HG03064 (cell line): ENCODE data around the gene TTC7B.

ENCODE experiments used
- ATAC-seq: cut with Tn5 transposase; IDR thresholded peaks from one replicate; pipeline ENCODE4 v1.9.1; 2021; ENCODE audit warnings: low read depth; ENCODE audit not compliant: unreplicated experiment

TTC7B gene

GRCh38 chr14:90552465-90553297 is 263.5 kb downstream of the TTC7B start:
- ATAC-seq, result no peak

GRCh38 chr14:90551733-90552464 is 264.3 kb downstream of the TTC7B start:
- ATAC-seq, result no peak

DNA sequence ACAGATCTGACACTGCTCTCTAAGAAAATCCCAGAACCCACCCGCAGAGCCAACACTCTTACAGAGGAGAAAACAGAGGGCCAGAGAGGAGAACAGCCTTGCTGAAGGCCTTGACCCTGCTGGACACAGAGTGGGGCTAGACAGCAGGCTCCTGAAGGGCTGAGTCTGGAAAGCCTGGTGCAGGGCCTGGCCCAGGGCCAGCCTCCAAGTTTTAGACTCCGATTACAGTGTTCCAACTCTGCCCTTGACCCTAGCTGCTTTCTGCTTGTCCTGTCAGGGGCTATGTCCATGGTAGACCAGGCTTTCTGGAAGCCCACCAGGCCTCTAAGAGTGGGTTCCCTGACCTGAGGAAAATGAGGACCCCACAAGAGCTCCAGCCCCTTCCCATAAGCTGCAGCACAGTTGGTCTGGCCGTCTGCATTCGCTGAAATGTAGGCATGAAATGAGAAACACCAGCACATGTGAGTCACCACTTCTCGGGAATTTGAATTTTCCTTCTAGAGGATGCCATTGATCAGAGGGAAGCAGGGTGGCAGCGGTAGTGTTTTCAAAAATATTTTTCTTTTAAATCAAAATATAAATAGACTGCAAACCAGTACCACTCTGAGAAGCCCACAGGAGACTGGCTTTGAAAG is 265.0 kb downstream of the TTC7B start:
- no peak for ATAC-seq

DNA sequence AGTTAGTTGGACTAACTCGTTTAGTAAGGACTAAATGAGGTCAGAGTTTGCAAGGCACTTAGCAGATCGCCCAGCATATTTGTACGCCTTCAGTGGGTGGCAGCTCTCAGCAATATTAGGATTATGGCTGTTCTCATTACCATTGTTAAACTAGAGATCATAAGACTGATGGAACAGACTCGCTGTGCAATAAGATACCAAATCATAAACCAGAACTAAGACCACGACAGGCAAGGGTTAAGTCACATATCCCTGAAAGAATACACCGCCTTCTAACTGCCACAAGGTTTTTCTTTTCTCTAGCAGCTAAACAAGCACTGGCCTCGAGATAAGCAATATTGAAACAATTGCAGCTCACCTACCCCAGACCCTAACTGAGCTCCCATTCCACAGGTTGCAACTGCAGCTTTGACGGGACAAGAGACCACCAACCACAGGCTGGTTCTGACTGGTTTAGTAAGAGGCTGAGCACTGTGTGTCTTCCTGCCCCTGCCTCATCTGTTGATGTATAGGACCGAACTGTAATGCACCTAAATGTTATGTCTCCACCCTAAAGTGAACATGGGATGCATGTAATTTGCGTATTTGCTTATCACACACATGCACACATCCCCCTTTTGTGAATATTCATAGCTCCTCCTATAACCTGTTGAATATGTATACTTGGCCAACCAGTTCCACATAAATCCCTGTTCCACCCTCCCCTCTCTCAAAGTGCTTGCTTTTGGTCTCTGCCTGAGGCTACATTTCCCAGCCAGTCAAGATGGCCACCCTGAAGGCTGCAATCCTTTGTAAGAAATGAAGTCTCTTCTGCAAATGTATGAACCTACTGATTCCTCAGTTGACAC is 266.2 kb downstream of the TTC7B start:
- no peak for ATAC-seq

GRCh38 chr14:90548455-90548854 is 267.8 kb downstream of the TTC7B start:
- ATAC-seq, result no peak

GRCh38 chr14:90547968-90548367 is 268.3 kb downstream of the TTC7B start:
- no peak for ATAC-seq

- ATAC-seq, result no peak
Observed at GRCh38 chr14:90547250-90547649, 269.0 kb downstream of the TTC7B start.

DNA sequence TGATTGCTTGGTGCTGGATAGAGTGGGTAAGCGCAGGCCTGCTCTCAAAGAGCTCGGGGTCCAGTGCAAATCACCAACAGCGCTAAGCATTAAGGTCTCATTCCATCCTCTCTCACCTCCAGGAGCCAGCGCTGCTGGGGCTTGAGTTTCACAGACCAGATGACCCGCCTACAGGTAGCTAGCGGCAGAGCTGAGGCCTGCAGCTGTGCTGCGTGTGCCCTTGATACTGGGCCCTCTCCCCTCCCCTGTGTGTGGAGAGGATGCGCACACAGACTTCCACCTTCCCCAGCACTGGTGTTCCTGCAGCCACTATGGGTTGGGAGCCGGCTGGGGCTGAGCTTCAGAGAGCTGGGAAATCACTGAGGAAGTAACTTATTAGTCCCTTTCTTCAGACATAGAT is 269.5 kb downstream of the TTC7B start:
- ATAC-seq, result no peak

- ATAC-seq, result no peak
Observed at GRCh38 chr14:90545966-90546751, 270.1 kb downstream of the TTC7B start.

DNA sequence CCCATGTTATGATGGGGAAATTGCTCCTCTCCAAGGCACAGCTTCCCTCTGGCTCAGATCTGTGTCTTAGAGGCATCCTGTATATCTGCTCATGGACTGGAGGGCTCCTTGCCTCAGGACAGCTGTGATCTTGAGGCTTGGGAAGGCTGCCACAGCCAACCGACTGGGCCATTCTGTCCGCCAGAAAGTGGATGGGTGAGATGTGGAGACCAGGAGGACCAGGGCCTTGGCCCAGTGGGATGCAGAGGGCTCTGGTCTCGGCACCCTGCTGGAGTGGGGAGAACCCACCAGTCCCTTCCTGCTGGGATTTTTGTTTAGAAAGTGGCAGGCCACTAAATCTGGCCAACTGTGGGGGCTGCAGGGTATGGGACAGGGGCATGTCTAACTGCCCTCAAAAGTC is 270.8 kb downstream of the TTC7B start:
- no peak for ATAC-seq

DNA sequence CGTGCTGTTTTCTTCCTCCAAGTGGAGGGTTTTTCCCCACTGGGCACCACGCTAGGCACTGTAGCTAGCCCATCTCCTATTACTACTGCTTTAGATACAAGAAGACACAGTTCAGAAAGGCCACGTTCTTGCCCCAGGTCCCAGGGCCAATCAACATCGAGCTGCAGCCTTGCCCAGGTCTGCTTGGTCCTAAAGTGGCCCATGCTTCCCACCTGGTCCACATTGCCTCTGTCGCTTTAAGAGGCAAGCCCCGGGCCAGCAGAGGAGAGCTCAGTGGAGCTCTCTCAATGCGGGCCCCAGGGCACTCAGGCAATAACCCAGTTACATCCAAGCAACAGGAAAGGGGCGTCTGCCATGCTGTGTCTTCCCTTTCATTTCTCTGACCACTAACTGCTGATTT is 271.3 kb downstream of the TTC7B start:
- ATAC-seq, result no peak

DNA sequence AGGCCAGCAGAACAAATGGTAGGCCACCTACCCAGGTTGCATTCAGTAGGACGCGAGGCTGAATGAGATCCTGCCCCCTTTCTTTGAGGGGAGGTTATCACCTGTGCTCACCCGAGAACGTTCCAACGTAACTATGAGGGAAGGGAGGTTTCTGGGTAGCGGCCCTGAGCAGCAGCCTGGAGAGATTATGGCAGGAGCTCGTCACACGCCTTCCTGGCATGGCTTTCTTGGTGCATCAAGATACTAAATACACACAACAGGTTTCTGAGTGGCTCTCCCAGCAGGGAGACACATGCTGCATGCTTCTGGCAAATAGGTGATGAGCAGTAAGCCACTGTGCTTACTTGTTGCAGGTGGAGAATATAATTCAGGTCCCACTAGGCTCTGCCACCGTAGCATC is 271.7 kb downstream of the TTC7B start:
- ATAC-seq, result no peak

DNA sequence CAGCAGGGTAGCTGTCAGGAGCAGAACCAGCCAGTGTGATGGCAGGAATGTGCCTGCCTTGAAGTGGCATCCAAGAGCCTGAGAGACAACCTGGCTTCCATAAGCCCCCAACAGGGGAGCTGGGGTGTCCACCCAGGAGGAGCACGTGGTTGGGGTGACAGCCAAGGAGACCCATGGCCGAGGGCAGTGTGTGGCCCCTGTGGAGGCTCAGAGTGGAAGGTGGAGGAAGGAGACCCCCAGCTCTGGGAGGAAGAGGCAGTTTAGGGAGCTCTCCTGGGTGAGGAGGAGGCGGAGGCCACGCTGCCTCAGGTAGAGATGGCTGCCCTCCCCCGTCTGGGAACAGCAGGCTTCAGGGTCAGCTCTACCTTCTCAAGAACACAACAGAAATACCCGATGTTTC is 272.4 kb downstream of the TTC7B start:
- no peak for ATAC-seq

DNA sequence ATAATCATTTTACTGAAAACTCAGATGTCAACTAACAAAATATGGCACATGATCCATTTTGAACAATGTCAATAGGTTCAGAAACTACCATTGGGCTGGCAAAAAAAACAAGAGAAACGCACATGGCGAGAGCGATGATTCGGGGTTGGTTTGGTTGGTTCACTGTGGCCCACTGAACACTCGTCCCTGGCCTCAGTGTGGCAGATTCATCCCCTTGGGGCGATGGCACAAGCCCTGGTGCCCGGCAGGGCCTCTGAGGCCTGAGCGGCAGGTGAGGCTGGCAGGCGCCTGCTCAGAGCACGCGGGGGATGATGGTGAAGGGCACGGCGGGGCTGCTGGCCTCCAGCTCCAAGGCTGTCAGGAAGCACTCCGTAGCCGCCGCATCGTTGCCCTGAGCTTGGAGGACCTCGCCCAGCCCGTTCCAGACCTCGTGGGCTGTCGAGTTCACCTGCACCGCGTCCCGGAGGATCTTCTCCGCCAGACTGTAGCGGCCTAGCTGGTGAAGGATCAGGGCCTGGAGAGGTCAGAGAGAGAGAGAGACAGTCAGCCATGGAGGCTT is 275.1 kb downstream of the TTC7B start:
- ATAC-seq, result no peak

GRCh38 chr14:90540437-90540836 is 275.8 kb downstream of the TTC7B start:
- ATAC-seq, result no peak

DNA sequence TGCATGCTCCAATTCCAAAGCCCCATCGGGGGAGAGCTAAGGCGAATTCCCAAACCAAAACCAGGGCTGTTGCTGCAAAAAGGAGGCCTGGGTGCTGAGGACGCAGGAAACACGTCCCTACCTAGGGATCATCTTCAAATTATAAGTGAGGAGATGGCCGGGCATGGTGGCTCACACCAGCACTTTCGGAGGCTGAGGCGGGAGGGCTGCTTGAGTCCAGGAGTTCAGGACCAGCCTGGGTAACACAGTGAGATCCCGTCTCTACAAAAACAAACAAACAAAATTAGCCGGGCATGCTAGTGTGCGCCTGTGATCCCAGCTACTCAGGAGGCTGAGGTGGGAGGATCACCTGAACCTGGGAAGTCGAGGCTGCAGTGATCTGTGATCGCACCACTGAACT is 276.2 kb downstream of the TTC7B start:
- ATAC-seq, result no peak

- ATAC-seq, result no peak
Observed at GRCh38 chr14:90539496-90539775, 276.8 kb downstream of the TTC7B start.

DNA sequence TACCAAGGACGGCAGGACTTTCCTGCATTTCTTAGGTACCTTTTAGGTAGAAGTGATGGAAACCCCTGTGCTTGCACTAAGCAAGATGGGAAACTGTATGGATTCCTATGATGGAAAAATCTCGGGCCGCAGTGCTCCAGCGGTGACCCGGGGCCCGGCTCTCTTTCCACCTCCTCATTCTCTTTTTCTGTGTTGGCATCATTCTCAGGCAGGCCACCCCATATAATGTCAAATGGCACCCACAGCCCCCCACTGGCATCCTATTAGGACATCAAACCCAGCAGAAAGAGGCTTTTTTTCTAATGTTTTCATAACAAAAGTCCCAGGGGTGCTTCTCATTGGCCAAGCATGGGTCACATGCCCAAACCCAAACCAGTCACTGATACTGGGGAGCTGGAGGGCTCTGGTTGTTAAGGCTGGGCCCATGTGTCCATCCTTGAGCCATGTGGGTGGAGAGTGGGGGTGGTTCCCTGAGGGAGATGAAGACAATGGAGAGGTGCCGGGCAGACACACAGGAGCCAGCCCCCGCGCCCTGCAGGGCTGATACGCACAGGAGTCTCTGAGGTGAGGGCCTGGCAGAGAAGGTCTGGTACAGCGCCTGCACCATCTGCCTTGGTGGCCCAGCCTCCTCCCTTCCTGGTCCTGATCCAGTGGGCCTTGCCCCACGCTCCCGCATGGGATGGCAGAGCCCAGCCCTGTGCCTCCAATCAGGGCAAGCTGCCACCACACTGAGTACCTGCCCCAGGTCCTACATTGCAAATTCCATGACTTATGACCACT is 277.3 kb downstream of the TTC7B start:
- ATAC-seq, result no peak

DNA sequence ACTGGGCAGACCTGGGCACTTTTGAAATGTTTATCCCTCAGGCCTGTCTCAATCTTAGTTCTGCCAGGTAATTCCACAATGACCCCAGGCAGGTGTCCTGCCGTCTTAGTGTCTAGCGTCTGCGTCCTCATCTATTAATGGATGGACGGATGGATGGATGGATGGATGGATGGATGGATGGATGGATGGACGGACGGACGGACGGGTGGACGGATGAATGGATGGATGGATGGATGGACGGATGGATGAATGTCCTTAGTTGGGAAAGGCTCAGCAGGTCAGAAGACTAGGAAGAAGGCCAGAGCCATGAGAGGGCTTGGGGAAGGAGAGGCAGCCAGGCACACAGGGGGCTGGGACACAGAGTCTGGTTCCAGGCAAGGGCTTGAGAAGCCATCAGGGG is 278.1 kb downstream of the TTC7B start:
- no peak for ATAC-seq
